OCI-LY1 (cell line): ENCODE measurements around the gene CNTNAP2.

Experiments used
- H2AFZ ChIP-seq: fragments of 200-600 bp; sonication (generic), shearing (Covaris generic); 2 replicates; pipeline ENCODE4 v1.6.0; 2014; ENCODE audit warnings: antibody characterized with exemption, mild to moderate bottlenecking, low read length
- H3F3A ChIP-seq: fragments of 200-600 bp; sonication (generic), shearing (Covaris generic); 2 replicates; pipeline ENCODE4 v1.6.0; 2014; ENCODE audit warnings: mild to moderate bottlenecking, antibody characterized with exemption, low read length, moderate library complexity; ENCODE audit not compliant: insufficient read depth
- H3K27ac ChIP-seq: fragments of 200-600 bp; sonication (generic); 2 replicates; pipeline ENCODE4 v1.5.1; 2014; ENCODE audit warnings: low read length, mixed run types, mild to moderate bottlenecking, low read depth; ENCODE audit not compliant: poor library complexity, severe bottlenecking
- H3K27me3 ChIP-seq: fragments of 200-600 bp; sonication (generic); 2 replicates; pipeline ENCODE4 v1.6.0; 2014; ENCODE audit warnings: antibody characterized with exemption, mild to moderate bottlenecking, low read length, moderate library complexity; ENCODE audit not compliant: insufficient read depth
- H3K36me3 ChIP-seq: fragments of 200-600 bp; sonication (generic); 2 replicates; pipeline ENCODE4 v1.6.1; 2014; ENCODE audit warnings: mild to moderate bottlenecking, antibody characterized with exemption, low read length, moderate library complexity, mixed read lengths; ENCODE audit not compliant: insufficient read depth
- H3K4me1 ChIP-seq: fragments of 200-600 bp; sonication (generic); 2 replicates; pipeline ENCODE4 v1.5.1; 2014; ENCODE audit warnings: mild to moderate bottlenecking, low read length, moderate library complexity; ENCODE audit not compliant: insufficient read depth, severe bottlenecking
- H3K4me2 ChIP-seq: fragments of 200-600 bp; sonication (generic), shearing (Covaris generic); 2 replicates; pipeline ENCODE4 v1.6.1; 2014; ENCODE audit warnings: low read length
- H3K4me3 ChIP-seq: fragments of 200-600 bp; sonication (generic); 2 replicates; pipeline ENCODE4 v1.5.1; 2014; ENCODE audit warnings: low read length, low read depth, mild to moderate bottlenecking, mixed read lengths; ENCODE audit not compliant: poor library complexity, severe bottlenecking
- H3K79me2 ChIP-seq: fragments of 200-600 bp; shearing (Covaris generic); 2 replicates; pipeline ENCODE4 v1.6.1; 2016; ENCODE audit warnings: mixed run types, low read length, mixed read lengths; ENCODE audit not compliant: insufficient read depth
- H3K9ac ChIP-seq: fragments of 200-600 bp; sonication (generic), shearing (Covaris generic); 2 replicates; pipeline ENCODE4 v1.6.1; 2014; ENCODE audit warnings: mild to moderate bottlenecking, low read length, mixed read lengths
- H3K9me2 ChIP-seq: fragments of 200-600 bp; sonication (generic), shearing (Covaris generic); 2 replicates; pipeline ENCODE4 v1.6.1; 2014; ENCODE audit warnings: low read depth, mild to moderate bottlenecking, low read length, mixed read lengths
- H3K9me3 ChIP-seq: fragments of 200-600 bp; shearing (Covaris generic); 2 replicates; pipeline ENCODE4 v1.6.1; 2014; ENCODE audit warnings: low read length, mixed read lengths
- H4K20me1 ChIP-seq: fragments of 200-600 bp; sonication (generic), shearing (Covaris generic); 2 replicates; pipeline ENCODE4 v1.6.0; 2016; ENCODE audit warnings: mild to moderate bottlenecking, low read length; ENCODE audit not compliant: insufficient read depth
- EZH2 ChIP-seq: fragments of 200-600 bp; sonication (generic), shearing (Covaris generic); IDR thresholded peaks from 2 replicates; pipeline ENCODE4 v1.8.0; 2017; ENCODE audit warnings: borderline replicate concordance, mixed run types, mild to moderate bottlenecking, antibody characterized with exemption, low read length, moderate library complexity, mixed read lengths
- TF ChIP-seq, protein P1 (sequence below): fragments of 200-600 bp; sonication (generic), shearing (Covaris generic); IDR thresholded peaks from 2 replicates; pipeline ENCODE4 v1.5.1; 2017; ENCODE audit warnings: mild to moderate bottlenecking, antibody characterized with exemption, low read length, moderate library complexity, mixed read lengths

CNTNAP2 gene

DNA sequence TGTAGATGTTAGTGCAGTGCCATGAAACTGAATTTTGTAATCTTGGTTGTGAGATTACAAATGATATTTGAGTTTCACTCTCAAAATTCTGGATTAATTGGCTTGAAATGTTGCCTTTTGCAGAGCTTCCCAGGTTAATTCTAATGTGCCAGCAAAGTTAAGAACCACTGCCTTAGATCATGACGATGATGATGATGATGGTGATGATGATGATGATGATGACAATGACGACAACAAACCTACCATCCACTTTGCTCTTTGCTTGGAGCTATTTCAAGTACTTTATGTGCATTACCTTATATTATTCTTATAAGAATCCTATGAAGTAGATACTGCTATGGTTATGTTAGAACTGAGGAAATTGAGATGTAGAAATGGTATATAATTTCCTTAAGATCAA, 261.6 kb downstream of the CNTNAP2 start:
- Histone ChIP-seq H3K36me3 (no peaks in the 10 kb centered on the region; the same call in 1 of the 2 replicates), H3K27ac (no peak overlapping the region), H3K9ac (no peak overlapping the region), H2AFZ (no peak overlapping the region), H3K4me3 (no peak overlapping the region), H3F3A (no peaks in the 10 kb centered on the region), H3K4me2 (no peak overlapping the region), H3K4me1 (peaks cover 51% of the 10 kb centered on the region), H4K20me1 (no peaks in the 10 kb centered on the region), H3K9me3 (peaks cover 3% of the 10 kb centered on the region; the same call in 1 of the 2 replicates), H3K27me3 (no peaks in the 10 kb centered on the region), H3K79me2 (no peaks in the 10 kb centered on the region), H3K9me2 (no peaks in the 10 kb centered on the region)
- no peak for TF ChIP-seq EZH2
- TF ChIP-seq, protein P1, sequence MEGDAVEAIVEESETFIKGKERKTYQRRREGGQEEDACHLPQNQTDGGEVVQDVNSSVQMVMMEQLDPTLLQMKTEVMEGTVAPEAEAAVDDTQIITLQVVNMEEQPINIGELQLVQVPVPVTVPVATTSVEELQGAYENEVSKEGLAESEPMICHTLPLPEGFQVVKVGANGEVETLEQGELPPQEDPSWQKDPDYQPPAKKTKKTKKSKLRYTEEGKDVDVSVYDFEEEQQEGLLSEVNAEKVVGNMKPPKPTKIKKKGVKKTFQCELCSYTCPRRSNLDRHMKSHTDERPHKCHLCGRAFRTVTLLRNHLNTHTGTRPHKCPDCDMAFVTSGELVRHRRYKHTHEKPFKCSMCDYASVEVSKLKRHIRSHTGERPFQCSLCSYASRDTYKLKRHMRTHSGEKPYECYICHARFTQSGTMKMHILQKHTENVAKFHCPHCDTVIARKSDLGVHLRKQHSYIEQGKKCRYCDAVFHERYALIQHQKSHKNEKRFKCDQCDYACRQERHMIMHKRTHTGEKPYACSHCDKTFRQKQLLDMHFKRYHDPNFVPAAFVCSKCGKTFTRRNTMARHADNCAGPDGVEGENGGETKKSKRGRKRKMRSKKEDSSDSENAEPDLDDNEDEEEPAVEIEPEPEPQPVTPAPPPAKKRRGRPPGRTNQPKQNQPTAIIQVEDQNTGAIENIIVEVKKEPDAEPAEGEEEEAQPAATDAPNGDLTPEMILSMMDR, result no peak

DNA sequence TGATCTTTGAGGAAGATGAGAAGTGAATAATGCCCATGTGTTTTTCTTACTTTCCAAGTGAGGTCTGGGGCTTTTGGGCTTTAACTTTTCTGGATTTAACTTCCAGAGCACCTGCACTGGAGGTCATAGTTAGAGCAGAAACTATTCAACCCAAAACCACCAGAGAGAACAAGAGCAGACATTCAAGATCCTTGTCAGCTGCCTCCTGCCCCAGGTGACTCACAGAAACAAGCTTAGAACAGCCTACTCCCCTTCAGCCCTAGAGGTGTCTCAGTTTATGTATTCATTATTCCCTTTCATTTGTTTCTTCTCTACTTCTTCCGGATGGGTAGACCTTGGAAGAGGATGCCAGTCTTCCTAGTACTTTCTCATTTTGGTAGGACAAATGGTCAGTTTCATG, 270.5 kb downstream of the CNTNAP2 start:
- Histone ChIP-seq H3F3A (no peaks in the 10 kb centered on the region), H3K4me2 (no peak overlapping the region), H3K27me3 (no peaks in the 10 kb centered on the region), H3K9ac (no peak overlapping the region), H2AFZ (no peak overlapping the region), H3K9me3 (no peaks in the 10 kb centered on the region), H3K36me3 (no peaks in the 10 kb centered on the region), H4K20me1 (no peaks in the 10 kb centered on the region), H3K79me2 (no peaks in the 10 kb centered on the region), H3K4me3 (no peak overlapping the region), H3K27ac (no peak overlapping the region), H3K4me1 (peaks cover 27% of the 10 kb centered on the region), H3K9me2 (no peaks in the 10 kb centered on the region)
- TF ChIP-seq, protein P1, result no peak
- no peak for TF ChIP-seq EZH2

DNA sequence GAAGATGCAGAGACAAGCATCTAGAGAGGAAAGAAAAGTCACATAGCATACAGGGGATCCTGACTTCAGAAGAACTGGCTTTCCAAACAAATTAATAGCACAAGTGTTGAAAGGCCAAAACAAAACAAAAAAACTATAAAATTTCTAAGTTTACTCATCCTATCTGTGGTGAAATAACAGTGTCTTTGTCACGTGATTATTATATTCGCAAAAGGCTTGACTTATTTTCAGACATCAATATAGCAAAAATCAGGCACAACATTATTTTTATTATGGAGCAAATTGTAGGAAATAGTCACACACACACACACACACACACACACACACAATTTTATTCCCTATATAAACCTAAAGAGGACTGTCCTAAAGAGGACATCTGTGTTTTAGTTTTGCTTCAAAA, 272.3 kb downstream of the CNTNAP2 start:
- H3K9ac ChIP-seq, result no peak overlapping the region
- H3K27me3 ChIP-seq, result no peaks in the 10 kb centered on the region
- H3K4me1 ChIP-seq, result peaks cover 25% of the 10 kb centered on the region
- no peaks in the 10 kb centered on the region for H3K79me2 ChIP-seq
- no peaks in the 10 kb centered on the region for H4K20me1 ChIP-seq
- H2AFZ ChIP-seq, result peak overlapping the region; percentile 72
- H3K4me3 ChIP-seq, result no peak overlapping the region
- no peaks in the 10 kb centered on the region; the same call in 1 of the 2 replicates for H3K36me3 ChIP-seq
- H3K9me2 ChIP-seq, result no peaks in the 10 kb centered on the region
- no peak overlapping the region for H3K27ac ChIP-seq
- H3K9me3 ChIP-seq, result no peaks in the 10 kb centered on the region
- no peak overlapping the region for H3K4me2 ChIP-seq
- H3F3A ChIP-seq, result peaks cover 3% of the 10 kb centered on the region; the same call in 1 of the 2 replicates
- TF ChIP-seq EZH2, result no peak
- TF ChIP-seq, protein P1, result no peak
